ENCODE results near the gene PCNT.

- no peak for TF ChIP-seq CTCF (IDR thresholded peaks at IDR 0.05 in 2 of 3, conservative IDR thresholded peaks at IDR 0.05 in 1 of 3; ENCODE audit: control insufficient read depth in 2 of 3, extremely low read depth in 1 of 3, insufficient read depth in 1 of 3, low read depth in 3 of 3, low read length in 3 of 3)
- TF ChIP-seq EP300 (IDR thresholded peaks at IDR 0.05; ENCODE audit: borderline replicate concordance in 1 of 2, control insufficient read depth in 1 of 2, low read depth in 2 of 2, low read length in 2 of 2), result no peak
- no peak for TF ChIP-seq POLR2A (IDR thresholded peaks at IDR 0.05; ENCODE audit: low read depth, low read length)
- TF ChIP-seq HDGF (IDR thresholded peaks at IDR 0.05), result no peak
- TF ChIP-seq ZNF687 (IDR thresholded peaks at IDR 0.05), result no peak
- no peak for TF ChIP-seq JUND (IDR thresholded peaks at IDR 0.05; ENCODE audit: low read depth, low read length)
- no peak for TF ChIP-seq REST (IDR thresholded peaks at IDR 0.05; ENCODE audit: low read depth, low read length)
- TF ChIP-seq POLR2AphosphoS5 (IDR thresholded peaks at IDR 0.05; ENCODE audit: low read length), result no peak
- TF ChIP-seq CBX5 (IDR thresholded peaks at IDR 0.05; ENCODE audit: low read depth), result no peak
- TF ChIP-seq RELA (IDR thresholded peaks at IDR 0.05; ENCODE audit: borderline replicate concordance, partially characterized antibody), result no peak
- no peak for TF ChIP-seq USF2 (IDR thresholded peaks at IDR 0.05; ENCODE audit: borderline replicate concordance, low read depth, low read length)
These were observed 32.8 kb downstream of the PCNT start for GRCh38 chr21:46356494-46357334.
